ENCODE results near the gene ORMDL2. TPM values are rescaled to one million over a fixed set of nuclear protein-coding genes. Genes with fewer than 3 reads are reported as not detected.
A peak's percentile ranks its signal among the peaks of the same experiment; 100 is the strongest.

ORMDL2 gene
- total and polyA plus RNA-seq, 2 donors (not counting 1 experiment from before 2014, with no cell fraction given), result 26.9 to 54.5 TPM

DNA sequence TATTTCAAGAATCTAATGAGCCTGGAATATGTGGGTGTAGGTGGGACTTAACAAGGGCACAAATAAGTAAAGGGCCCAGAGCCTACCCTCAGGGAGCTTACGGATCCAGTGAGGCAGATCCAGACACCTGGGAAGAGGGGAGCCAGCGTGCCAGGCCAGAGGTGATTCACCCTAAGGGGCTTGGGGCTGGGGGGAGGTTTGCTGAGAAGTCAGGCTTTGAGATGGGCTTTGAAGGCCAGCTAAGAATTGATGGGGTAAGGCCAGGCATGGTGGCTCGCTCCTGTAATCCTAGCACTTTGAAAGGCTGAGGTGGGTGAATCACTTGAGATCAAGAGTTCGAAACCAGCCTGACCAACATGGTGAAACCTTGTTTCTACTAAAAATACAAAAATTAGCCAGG, 25.6 kb downstream of the ORMDL2 start:
- Histone ChIP-seq H4K20me1 (ENCODE audit: control insufficient read depth, extremely low read depth, insufficient read depth, low read length) (no peaks in the 10 kb centered on the region), H3K79me2 (ENCODE audit: control insufficient read depth, insufficient read depth, low read length) (no peaks in the 10 kb centered on the region), H3K9me3 (ENCODE audit: control insufficient read depth, insufficient read depth, low read depth, low read length) (no peaks in the 10 kb centered on the region), H3K4me1 (ENCODE audit: control insufficient read depth, extremely low read depth, insufficient read depth, low read length) (peaks cover 12% of the 10 kb centered on the region), H3K4me3 (replicated peaks in 1 of 4; ENCODE audit: control extremely low read depth in 1 of 4, insufficient read depth in 1 of 4, low read depth in 3 of 4, low read length in 4 of 4) (no peak overlapping the region), H3K9ac (ENCODE audit: insufficient read depth, low read length) (no peak overlapping the region), H3K27me3 (ENCODE audit: control insufficient read depth, insufficient read depth, low read length) (no peaks in the 10 kb centered on the region), H3K27ac (ENCODE audit: insufficient read depth, low read length) (peak overlapping the region; percentile 5), H3K36me3 (ENCODE audit: control insufficient read depth, insufficient read depth, low read length) (peaks cover 4% of the 10 kb centered on the region), H2AFZ (ENCODE audit: low read length) (no peak overlapping the region), H3K4me2 (ENCODE audit: extremely low read depth, insufficient read depth, low read length) (no peak overlapping the region)
- DNase-seq (ENCODE audit: low read depth in 2 of 2), result no peak
- TF ChIP-seq, protein P1, sequence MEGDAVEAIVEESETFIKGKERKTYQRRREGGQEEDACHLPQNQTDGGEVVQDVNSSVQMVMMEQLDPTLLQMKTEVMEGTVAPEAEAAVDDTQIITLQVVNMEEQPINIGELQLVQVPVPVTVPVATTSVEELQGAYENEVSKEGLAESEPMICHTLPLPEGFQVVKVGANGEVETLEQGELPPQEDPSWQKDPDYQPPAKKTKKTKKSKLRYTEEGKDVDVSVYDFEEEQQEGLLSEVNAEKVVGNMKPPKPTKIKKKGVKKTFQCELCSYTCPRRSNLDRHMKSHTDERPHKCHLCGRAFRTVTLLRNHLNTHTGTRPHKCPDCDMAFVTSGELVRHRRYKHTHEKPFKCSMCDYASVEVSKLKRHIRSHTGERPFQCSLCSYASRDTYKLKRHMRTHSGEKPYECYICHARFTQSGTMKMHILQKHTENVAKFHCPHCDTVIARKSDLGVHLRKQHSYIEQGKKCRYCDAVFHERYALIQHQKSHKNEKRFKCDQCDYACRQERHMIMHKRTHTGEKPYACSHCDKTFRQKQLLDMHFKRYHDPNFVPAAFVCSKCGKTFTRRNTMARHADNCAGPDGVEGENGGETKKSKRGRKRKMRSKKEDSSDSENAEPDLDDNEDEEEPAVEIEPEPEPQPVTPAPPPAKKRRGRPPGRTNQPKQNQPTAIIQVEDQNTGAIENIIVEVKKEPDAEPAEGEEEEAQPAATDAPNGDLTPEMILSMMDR (conservative IDR thresholded peaks at IDR 0.05 in 1 of 2, IDR thresholded peaks at IDR 0.05 in 1 of 2; ENCODE audit: low read depth in 1 of 2, low read length in 2 of 2), result no peak
- TF ChIP-seq EZH2 (IDR thresholded peaks at IDR 0.05; ENCODE audit: low read length, missing control alignments), result no peak

DNA sequence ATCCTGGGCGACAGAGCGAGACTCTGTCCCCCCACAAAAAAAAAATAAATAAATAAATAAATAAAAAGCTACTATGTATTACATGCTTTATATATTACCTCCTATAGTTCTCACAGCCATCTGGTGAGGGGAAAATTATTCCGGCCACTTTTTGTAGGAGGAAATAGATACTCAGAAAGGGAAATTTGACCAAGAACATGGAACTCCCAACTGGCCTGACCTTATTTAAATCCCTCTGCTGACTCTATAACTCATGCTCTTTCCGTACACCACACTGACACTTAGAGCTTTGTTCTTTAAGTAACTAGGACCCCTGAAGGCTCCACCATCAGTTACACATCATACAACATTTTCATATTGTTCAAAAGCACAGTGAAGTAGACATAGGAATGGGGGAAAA, 27.1 kb downstream of the ORMDL2 start:
- Histone ChIP-seq H2AFZ (ENCODE audit: low read length) (no peak overlapping the region), H3K27me3 (ENCODE audit: control insufficient read depth, insufficient read depth, low read length) (no peaks in the 10 kb centered on the region), H3K9ac (ENCODE audit: insufficient read depth, low read length) (no peak overlapping the region), H3K36me3 (ENCODE audit: control insufficient read depth, insufficient read depth, low read length) (peaks cover 4% of the 10 kb centered on the region), H3K4me1 (ENCODE audit: control insufficient read depth, extremely low read depth, insufficient read depth, low read length) (peaks cover 15% of the 10 kb centered on the region), H3K9me3 (ENCODE audit: control insufficient read depth, insufficient read depth, low read depth, low read length) (no peaks in the 10 kb centered on the region), H3K27ac (ENCODE audit: insufficient read depth, low read length) (peak overlapping the region; percentile 12), H3K4me2 (ENCODE audit: extremely low read depth, insufficient read depth, low read length) (no peak overlapping the region), H4K20me1 (ENCODE audit: control insufficient read depth, extremely low read depth, insufficient read depth, low read length) (no peaks in the 10 kb centered on the region), H3K79me2 (ENCODE audit: control insufficient read depth, insufficient read depth, low read length) (no peaks in the 10 kb centered on the region), H3K4me3 (replicated peaks in 1 of 4; ENCODE audit: control extremely low read depth in 1 of 4, insufficient read depth in 1 of 4, low read depth in 3 of 4, low read length in 4 of 4) (no peak overlapping the region)
- TF ChIP-seq, protein P1 (conservative IDR thresholded peaks at IDR 0.05 in 1 of 2, IDR thresholded peaks at IDR 0.05 in 1 of 2; ENCODE audit: low read depth in 1 of 2, low read length in 2 of 2), result no peak
- TF ChIP-seq EZH2 (IDR thresholded peaks at IDR 0.05; ENCODE audit: low read length, missing control alignments), result no peak
- DNase-seq (ENCODE audit: low read depth in 2 of 2), result no peak

DNA sequence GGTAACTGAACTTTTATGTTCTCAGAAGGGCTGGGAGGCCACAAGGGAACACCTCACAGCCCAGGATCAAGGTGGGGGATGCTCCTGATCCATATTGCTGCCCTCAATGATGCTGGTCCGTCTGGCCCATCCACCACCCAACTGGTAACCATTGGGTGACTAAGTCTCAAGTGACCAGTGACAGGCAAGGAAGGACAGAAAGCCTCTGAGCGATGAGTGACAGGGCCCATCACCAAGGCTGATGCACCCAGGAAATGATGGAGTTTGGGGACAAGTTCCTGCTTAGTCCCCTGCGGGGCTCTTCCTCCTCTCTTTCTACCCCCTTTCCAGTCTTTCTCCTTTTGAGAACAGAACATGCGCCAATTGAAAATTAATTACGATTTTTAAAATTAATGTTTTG, 27.5 kb downstream of the ORMDL2 start:
- H3K27ac ChIP-seq (ENCODE audit: insufficient read depth, low read length), result peak overlapping the region; percentile 12

More for the DNA sequence above, 27.5 kb downstream of the ORMDL2 start:
- Histone ChIP-seq H3K4me2 (ENCODE audit: extremely low read depth, insufficient read depth, low read length) (no peak overlapping the region), H3K36me3 (ENCODE audit: control insufficient read depth, insufficient read depth, low read length) (peaks cover 3% of the 10 kb centered on the region), H3K4me1 (ENCODE audit: control insufficient read depth, extremely low read depth, insufficient read depth, low read length) (peaks cover 15% of the 10 kb centered on the region), H4K20me1 (ENCODE audit: control insufficient read depth, extremely low read depth, insufficient read depth, low read length) (no peaks in the 10 kb centered on the region), H3K9me3 (ENCODE audit: control insufficient read depth, insufficient read depth, low read depth, low read length) (no peaks in the 10 kb centered on the region), H3K27me3 (ENCODE audit: control insufficient read depth, insufficient read depth, low read length) (no peaks in the 10 kb centered on the region), H3K9ac (ENCODE audit: insufficient read depth, low read length) (no peak overlapping the region), H3K4me3 (replicated peaks in 1 of 4; ENCODE audit: control extremely low read depth in 1 of 4, insufficient read depth in 1 of 4, low read depth in 3 of 4, low read length in 4 of 4) (no peak overlapping the region), H2AFZ (ENCODE audit: low read length) (no peak overlapping the region), H3K79me2 (ENCODE audit: control insufficient read depth, insufficient read depth, low read length) (no peaks in the 10 kb centered on the region)
- no peak for TF ChIP-seq EZH2 (IDR thresholded peaks at IDR 0.05; ENCODE audit: low read length, missing control alignments)
- TF ChIP-seq, protein P1 (conservative IDR thresholded peaks at IDR 0.05 in 1 of 2, IDR thresholded peaks at IDR 0.05 in 1 of 2; ENCODE audit: low read depth in 1 of 2, low read length in 2 of 2), result no peak
- no peak for DNase-seq (ENCODE audit: low read depth in 2 of 2)

Measured in fibroblast of lung (primary cell).